Caco-2 (cell line): ENCODE data around the gene RBMXL2. TPM values are rescaled to one million over a fixed set of nuclear protein-coding genes. Genes with fewer than 3 reads are reported as not detected.

Experiments used
- BruUV-seq: library from RNA; stranded (reverse); fragments of 400-500 nt; replicated peaks from 2 replicates; lab custom pipeline; 2021; lab: Mats Ljungman, UMichigan
- CTCF ChIA-PET: fragments of 300-600 bp; sonication (Branson Sonifier 250); formaldehyde crosslinking; loops from one replicate; lab custom pipeline; 2022; ENCODE audit warnings: antibody characterized with exemption; lab: Charles Lee
- POLR2A ChIA-PET: fragments of 300-600 bp; sonication (Branson Sonifier 250); formaldehyde crosslinking; loops from one replicate; lab custom pipeline; 2022; ENCODE audit warnings: antibody characterized with exemption; lab: Charles Lee
- DNase-seq, 2 experiments: peaks; one replicate each; pipeline versions ENCODE4 v3.0.0 to v3.0.0-alpha.2; 2020 to 2022
- H3K27me3 ChIP-seq: replicated peaks from 2 replicates; pipeline ENCODE4 v1.6.0; 2011; ENCODE audit warnings: low read length; ENCODE audit not compliant: control insufficient read depth, insufficient read depth
- H3K36me3 ChIP-seq: 2 replicates; pipeline ENCODE4 v1.5.1; 2011; ENCODE audit warnings: low read length; ENCODE audit not compliant: control insufficient read depth, insufficient read depth
- H3K4me1 ChIP-seq: fragments of 250-450 bp; sonication (Bioruptor Pico); 2 replicates; pipeline ENCODE4 v1.5.1; 2020; ENCODE audit warnings: mild to moderate bottlenecking
- H3K4me3 ChIP-seq: 2 replicates; pipeline ENCODE4 v1.5.1; 2011; ENCODE audit warnings: low read depth, mild to moderate bottlenecking, control low read depth, low read length
- H3K9me3 ChIP-seq: fragments of 250-450 bp; sonication (Bioruptor Pico); 2 replicates; pipeline ENCODE4 v1.5.1; 2020; ENCODE audit warnings: mild to moderate bottlenecking, moderate library complexity
- H3K27ac Mint-ChIP-seq: one replicate; pipeline ENCODE4 v1.8.0; 2022; ENCODE audit warnings: mixed read lengths; ENCODE audit not compliant: unreplicated experiment
- H3K27me3 Mint-ChIP-seq: one replicate; pipeline ENCODE4 v1.8.0; 2022; ENCODE audit warnings: mixed read lengths; ENCODE audit not compliant: insufficient read depth, unreplicated experiment
- H3K36me3 Mint-ChIP-seq: one replicate; pipeline ENCODE4 v1.8.0; 2022; ENCODE audit warnings: mild to moderate bottlenecking, mixed read lengths; ENCODE audit not compliant: insufficient read depth, unreplicated experiment
- H3K4me1 Mint-ChIP-seq: one replicate; pipeline ENCODE4 v1.8.0; 2022; ENCODE audit warnings: low read depth, mixed read lengths; ENCODE audit not compliant: unreplicated experiment
- H3K4me3 Mint-ChIP-seq: one replicate; pipeline ENCODE4 v1.8.0; 2022; ENCODE audit warnings: mild to moderate bottlenecking, moderate library complexity, mixed read lengths; ENCODE audit not compliant: unreplicated experiment
- H3K9me3 Mint-ChIP-seq: one replicate; pipeline ENCODE4 v1.8.0; 2022; ENCODE audit warnings: mixed read lengths; ENCODE audit not compliant: unreplicated experiment
- intact Hi-C: fragments of 100-400 bp; cut with micrococcal nuclease; formaldehyde crosslinking; loops from one replicate; pipeline ENCODE4 v1.10.0; 2022; ENCODE audit not compliant: unreplicated experiment
- total RNA-seq: library from RNA; stranded (reverse); gene quantifications from 2 replicates; pipeline ENCODE4 v1.2.3, GENCODE V29; 2022
- TF ChIP-seq, protein P1 (sequence below), 2 experiments: fragments of 200-600 bp in 1 of 2; IDR thresholded peaks; 1 replicate in 1 of 2; 2 replicates in 1 of 2; pipeline versions ENCODE4 v1.5.1 to v1.8.0; 2011 to 2022; ENCODE audit warnings: antibody characterized with exemption in 1 of 2, control low read depth in 1 of 2, inconsistent platforms in 1 of 2, low read depth in 1 of 2, low read length in 1 of 2, mild to moderate bottlenecking in 1 of 2, moderate library complexity in 1 of 2; ENCODE audit not compliant: insufficient read depth in 1 of 2, severe bottlenecking in 1 of 2, unreplicated experiment in 1 of 2

RBMXL2 gene
- total RNA-seq, 1 experiment from 2014 or later = not detected

- TF ChIP-seq, protein P1, sequence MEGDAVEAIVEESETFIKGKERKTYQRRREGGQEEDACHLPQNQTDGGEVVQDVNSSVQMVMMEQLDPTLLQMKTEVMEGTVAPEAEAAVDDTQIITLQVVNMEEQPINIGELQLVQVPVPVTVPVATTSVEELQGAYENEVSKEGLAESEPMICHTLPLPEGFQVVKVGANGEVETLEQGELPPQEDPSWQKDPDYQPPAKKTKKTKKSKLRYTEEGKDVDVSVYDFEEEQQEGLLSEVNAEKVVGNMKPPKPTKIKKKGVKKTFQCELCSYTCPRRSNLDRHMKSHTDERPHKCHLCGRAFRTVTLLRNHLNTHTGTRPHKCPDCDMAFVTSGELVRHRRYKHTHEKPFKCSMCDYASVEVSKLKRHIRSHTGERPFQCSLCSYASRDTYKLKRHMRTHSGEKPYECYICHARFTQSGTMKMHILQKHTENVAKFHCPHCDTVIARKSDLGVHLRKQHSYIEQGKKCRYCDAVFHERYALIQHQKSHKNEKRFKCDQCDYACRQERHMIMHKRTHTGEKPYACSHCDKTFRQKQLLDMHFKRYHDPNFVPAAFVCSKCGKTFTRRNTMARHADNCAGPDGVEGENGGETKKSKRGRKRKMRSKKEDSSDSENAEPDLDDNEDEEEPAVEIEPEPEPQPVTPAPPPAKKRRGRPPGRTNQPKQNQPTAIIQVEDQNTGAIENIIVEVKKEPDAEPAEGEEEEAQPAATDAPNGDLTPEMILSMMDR (IDR thresholded peaks at IDR 0.05; ENCODE audit: insufficient read depth in 1 of 2, low read depth in 1 of 2, low read length in 1 of 2, severe bottlenecking in 1 of 2, unreplicated experiment in 1 of 2) = no peak
- Mint-ChIP-seq H3K4me1 (no peaks in the 10 kb centered on the region), H3K4me3 (no peak overlapping the region), H3K27me3 (no peaks in the 10 kb centered on the region), H3K27ac (no peak overlapping the region), H3K36me3 (no peaks in the 10 kb centered on the region), H3K9me3 (no peaks in the 10 kb centered on the region)
- Histone ChIP-seq H3K9me3 (no peaks in the 10 kb centered on the region), H3K4me3 (no peak overlapping the region), H3K4me1 (no peaks in the 10 kb centered on the region), H3K36me3 (no peaks in the 10 kb centered on the region), H3K27me3 (no peaks in the 10 kb centered on the region)
- ChIA-PET CTCF (no interaction called here), POLR2A (no interaction called here)
- no peak for DNase-seq
- BruUV-seq = no TSS peak
- intact Hi-C loops = no loop called here
Observed at GRCh38 chr11:7062534-7062933, 26.3 kb upstream of the RBMXL2 start.

GRCh38 chr11:7072401-7073028 lies 16.3 kb upstream of the RBMXL2 start:
- H3K4me1 Mint-ChIP-seq = peaks cover 11% of the 10 kb centered on the region
- no TSS peak for BruUV-seq
- Histone ChIP-seq H3K4me1 (peaks cover 7% of the 10 kb centered on the region; the same call in 1 of the 2 replicates), H3K9me3 (no peaks in the 10 kb centered on the region), H3K27me3 (no peaks in the 10 kb centered on the region), H3K4me3 (no peak overlapping the region), H3K36me3 (no peaks in the 10 kb centered on the region)
- H3K27ac Mint-ChIP-seq = no peak overlapping the region
- TF ChIP-seq, protein P1 (IDR thresholded peaks at IDR 0.05; ENCODE audit: insufficient read depth in 1 of 2, low read depth in 1 of 2, low read length in 1 of 2, severe bottlenecking in 1 of 2, unreplicated experiment in 1 of 2) = no peak
- CTCF ChIA-PET = no interaction called here
- H3K4me3 Mint-ChIP-seq = no peak overlapping the region
- H3K36me3 Mint-ChIP-seq = no peaks in the 10 kb centered on the region
- H3K27me3 Mint-ChIP-seq = no peaks in the 10 kb centered on the region
- peaks cover 15% of the 10 kb centered on the region for H3K9me3 Mint-ChIP-seq
- peak; percentile 40 to 65 for DNase-seq
- intact Hi-C loops = no loop called here
- POLR2A ChIA-PET = no interaction called here

DNA sequence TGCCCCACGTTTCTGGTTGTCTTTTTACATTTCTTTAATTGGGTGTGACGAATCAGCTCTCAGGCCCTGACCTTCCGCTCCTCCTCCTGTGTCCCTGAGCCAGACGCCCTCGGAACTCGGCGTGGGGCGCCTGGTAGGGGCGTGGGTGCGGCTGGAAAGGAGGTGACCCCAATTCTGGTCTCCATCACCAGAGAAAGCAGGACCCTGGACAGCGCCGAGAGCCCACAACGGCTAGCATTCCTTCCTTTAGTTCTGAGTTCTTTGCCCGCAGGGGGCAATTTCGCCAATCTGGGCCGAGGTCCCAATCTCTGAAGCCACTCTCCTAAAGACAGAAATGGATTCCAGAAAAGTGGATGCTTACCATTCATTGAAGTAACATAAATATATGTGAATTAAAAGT lies 11.7 kb upstream of the RBMXL2 start:
- POLR2A ChIA-PET = no interaction called here
- peaks cover 11% of the 10 kb centered on the region for H3K4me1 Mint-ChIP-seq
- no peaks in the 10 kb centered on the region for H3K27me3 Mint-ChIP-seq
- no peaks in the 10 kb centered on the region for H3K27me3 ChIP-seq
- H3K4me1 ChIP-seq = peaks cover 7% of the 10 kb centered on the region; the same call in 1 of the 2 replicates
- no peak overlapping the region for H3K27ac Mint-ChIP-seq
- no peaks in the 10 kb centered on the region for H3K36me3 ChIP-seq
- H3K9me3 ChIP-seq = no peaks in the 10 kb centered on the region
- no TSS peak for BruUV-seq
- H3K36me3 Mint-ChIP-seq = no peaks in the 10 kb centered on the region
- CTCF ChIA-PET = no interaction called here
- intact Hi-C loops = no loop called here
- peak in 1 of 2 experiments; percentile 23 for DNase-seq
- peaks cover 42% of the 10 kb centered on the region for H3K9me3 Mint-ChIP-seq
- no peak overlapping the region for H3K4me3 Mint-ChIP-seq
- TF ChIP-seq, protein P1 (IDR thresholded peaks at IDR 0.05; ENCODE audit: insufficient read depth in 1 of 2, low read depth in 1 of 2, low read length in 1 of 2, severe bottlenecking in 1 of 2, unreplicated experiment in 1 of 2) = no peak
- no peak overlapping the region for H3K4me3 ChIP-seq
